GM21737 (cell line): ENCODE measurements around the gene SAMD11.

Source experiments
- ATAC-seq: cut with Tn5 transposase; IDR thresholded peaks from one replicate; pipeline ENCODE4 v1.9.1; 2021; ENCODE audit warnings: mild to moderate bottlenecking, moderate library complexity; ENCODE audit not compliant: unreplicated experiment

SAMD11 gene

DNA sequence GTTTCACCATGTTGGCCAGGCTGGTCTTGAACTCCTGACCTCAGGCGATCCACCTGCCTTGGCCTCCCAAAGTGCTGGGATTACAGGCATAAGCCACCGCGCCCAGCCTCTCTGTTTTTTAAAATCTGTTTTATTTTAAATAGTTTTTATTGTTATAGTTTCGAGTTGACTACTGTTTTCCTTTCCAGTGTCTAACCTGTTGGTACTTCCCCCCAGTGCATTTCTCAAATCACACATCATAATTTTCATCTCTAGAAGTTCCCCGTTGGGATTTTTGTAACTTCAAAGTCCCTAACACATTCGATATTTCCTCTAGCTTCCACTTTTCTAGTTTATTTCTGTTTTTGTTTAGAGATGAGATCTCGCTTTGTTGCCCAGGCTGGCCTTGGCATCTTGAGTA lies 68.6 kb downstream of the SAMD11 start:
- no peak for ATAC-seq

DNA sequence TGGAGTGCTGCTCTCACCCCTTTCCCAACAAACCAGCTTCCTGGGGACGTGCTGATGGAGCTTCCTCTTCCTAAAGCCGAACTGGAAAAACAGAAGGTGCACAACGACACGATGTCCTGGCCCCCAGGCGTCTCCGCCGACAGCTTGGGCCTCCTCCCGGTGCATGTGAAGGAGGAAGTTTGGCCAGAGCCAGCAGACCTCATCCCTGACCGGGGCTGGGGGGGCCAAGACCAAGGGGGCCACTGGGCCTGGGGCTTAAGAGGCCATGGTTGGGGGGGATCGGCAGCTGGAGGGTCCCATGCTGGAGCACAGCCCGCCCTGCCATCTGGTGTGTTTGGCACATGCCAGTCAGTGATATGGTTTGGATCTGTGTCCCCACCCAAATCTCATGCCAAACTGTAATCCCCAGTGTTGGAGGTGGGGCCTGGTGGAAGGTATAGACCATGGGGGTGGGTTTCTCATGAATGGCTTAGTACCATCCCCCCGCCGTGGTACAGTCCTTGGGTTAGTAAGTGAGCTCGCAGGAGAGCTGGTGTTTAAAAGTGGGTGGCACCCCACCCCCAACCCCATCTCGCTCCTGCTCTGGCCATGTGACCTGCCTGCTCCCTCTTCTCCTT lies 69.8 kb downstream of the SAMD11 start:
- no peak for ATAC-seq
